Adrenal gland (tissue), 12 donors: ENCODE data around the gene RPL41. TPM values are rescaled to one million over a fixed set of nuclear protein-coding genes. Genes with fewer than 3 reads are reported as not detected.
A peak's percentile ranks its signal among the peaks of the same experiment; 100 is the strongest.

Experiments
- DNase-seq, 7 donors: peaks; one replicate each; pipeline ENCODE4 v3.0.0-alpha.2; 2019 to 2020
- H3K27ac ChIP-seq, 5 donors: fragments of 200-600 bp; sonication (generic) in 4 of 5; 1 replicate in 3 of 5; 2 replicates in 2 of 5; pipeline versions ENCODE4 v1.5.1 to v1.8.0; 2016 to 2020; ENCODE audit warnings: mild to moderate bottlenecking in 1 of 5
- H3K27me3 ChIP-seq: fragments of 200-600 bp; 2 replicates; pipeline ENCODE4 v1.8.0; 2021
- H3K36me3 ChIP-seq, 2 donors: fragments of 200-600 bp; replicated peaks in 1 of 2; 1 replicate in 1 of 2; 2 replicates in 1 of 2; pipeline versions ENCODE4 v1.5.1 to v1.8.0; 2018 to 2022
- H3K4me1 ChIP-seq, 2 donors: fragments of 200-600 bp; replicated peaks in 1 of 2; 1 replicate in 1 of 2; 2 replicates in 1 of 2; pipeline versions ENCODE4 v1.5.1 to v1.8.0; 2018 to 2021
- H3K4me3 ChIP-seq, 4 donors: fragments of 200-600 bp; sonication (generic) in 3 of 4; one replicate each; pipeline ENCODE4 v1.5.1; 2016 to 2018
- H3K9me3 ChIP-seq, 3 donors: fragments of 200-600 bp; sonication (generic) in 1 of 3; replicated peaks in 1 of 3; 1 replicate in 2 of 3; 2 replicates in 1 of 3; pipeline versions ENCODE4 v1.5.1 to v1.8.0; 2016 to 2021
- POLR2A ChIP-seq, 2 donors: fragments of 450-650 bp; IDR thresholded peaks; one replicate each; pipeline ENCODE4 v1.6.1; 2017; ENCODE audit warnings: antibody characterized with exemption in 2 of 2, mild to moderate bottlenecking in 2 of 2, moderate library complexity in 1 of 2
- WGBS, 4 donors: extraction: QIAGEN DNeasy Blood & Tissue Kit in 2 of 4; methylation state at CpG; one replicate each; pipeline versions ENCODE4 v1.1.5 to v1.1.7; 2013 to 2017; 5-methylcytosine and 5-hydroxymethylcytosine counted together
- intact Hi-C, 2 donors: fragments of 100-400 bp; cut with DNase I; formaldehyde crosslinking; loops; one replicate each; pipeline versions ENCODE4 v1.14.1 to v1.15.0; 2022 to 2023
- polyA plus RNA-seq, 3 donors: library from polyadenylated mRNA; stranded (reverse); fragments of 200-250 nt in 2 of 3; fragments of 350-450 nt in 1 of 3; fragmentation: Illumina TruSeq in 1 of 3; extraction: RNeasy Lipid Tissue Mini Kit (QIAGEN cat#74804) in 1 of 3; gene quantifications; one replicate each; pipeline ENCODE4 v1.2.3, GENCODE V29; 2013 to 2014
- total RNA-seq, 9 donors: library from RNA; depleted of rRNA in 4 of 9; stranded (reverse); fragments of >200 nt in 4 of 9; fragments of 120-200 nt in 1 of 9; fragmentation: NEBNext Ultra II Directional in 1 of 9; extraction: Animal tissue kit (Norgen Biotek cat#: 25700) in 1 of 9; gene quantifications; one replicate each; pipeline versions ENCODE4 v1.1.0 to v1.2.4, GENCODE V29; 2013 to 2023
- TF ChIP-seq, protein P1 (sequence below), 6 experiments: fragments of 450-650 bp in 4 of 6; fragments of 200-600 bp in 2 of 6; sonication (generic) in 1 of 6; IDR thresholded peaks; 1 replicate in 5 of 6; 2 replicates in 1 of 6; pipeline versions ENCODE4 v1.5.1 to v1.8.0; 2016 to 2021; ENCODE audit warnings: antibody characterized with exemption in 6 of 6, mild to moderate bottlenecking in 2 of 6, moderate library complexity in 1 of 6
- donor health status: healthy with polysubstance abuse.
- donor health status: Bipolar disorder and iron deficiency.
- donor health status: DM: yes; HTN: yes; CAD: no.
- donor health status: DM: no; HTN: no; CAD: no.
- donor health status: DM: no; HTN: no; CAD: no.
- donor health status: DM: yes; HTN: yes; CAD: no.

Gene RPL41
- total and polyA plus RNA-seq, 12 donors = 1,635 to 6,204 (median 3,125) TPM

DNA sequence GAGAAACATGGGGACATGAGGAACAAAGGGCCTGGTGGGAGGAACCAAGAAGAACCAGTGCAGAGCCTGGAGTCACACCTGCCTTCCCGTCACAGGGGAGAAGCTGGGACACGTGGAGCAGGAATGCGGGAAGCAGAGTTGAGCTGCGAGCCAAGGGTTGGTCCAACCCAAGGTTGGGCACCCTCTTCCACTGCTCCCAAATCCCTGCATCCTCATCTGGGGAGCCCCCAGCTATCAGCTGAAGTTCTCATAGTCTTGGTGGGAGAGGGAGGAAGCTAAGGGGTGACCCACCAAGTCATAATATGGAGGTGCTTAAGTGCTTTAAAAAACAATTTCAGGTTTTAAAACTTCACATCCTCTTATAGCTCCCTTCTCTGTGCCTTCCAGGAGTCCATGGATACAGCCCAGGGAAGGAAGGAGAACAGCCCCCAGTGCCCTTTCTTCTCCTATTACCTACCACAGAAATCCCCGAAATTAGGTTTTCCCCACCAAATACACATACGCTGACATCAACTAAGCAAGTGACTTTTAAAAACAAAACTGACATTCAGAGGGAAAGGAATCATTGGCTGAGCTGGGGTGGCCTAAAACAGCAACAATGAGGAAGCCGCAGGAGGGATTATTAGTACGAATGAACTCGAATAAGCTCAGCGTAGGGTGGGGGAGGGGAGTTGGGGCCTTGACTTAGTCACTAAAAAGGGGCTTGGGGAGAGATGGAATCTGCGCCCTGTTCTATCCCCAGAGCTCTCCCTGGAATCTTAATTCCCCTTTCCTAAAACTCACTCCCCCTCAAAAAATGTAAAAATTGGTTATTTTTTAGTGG, 46.2 kb downstream of the RPL41 start:
- no peak for DNase-seq
- H3K4me1 ChIP-seq = peaks cover 22 to 25% of the 10 kb centered on the region in 2 donors
- H3K9me3 ChIP-seq = no peaks in the 10 kb centered on the region
- TF ChIP-seq, protein P1, sequence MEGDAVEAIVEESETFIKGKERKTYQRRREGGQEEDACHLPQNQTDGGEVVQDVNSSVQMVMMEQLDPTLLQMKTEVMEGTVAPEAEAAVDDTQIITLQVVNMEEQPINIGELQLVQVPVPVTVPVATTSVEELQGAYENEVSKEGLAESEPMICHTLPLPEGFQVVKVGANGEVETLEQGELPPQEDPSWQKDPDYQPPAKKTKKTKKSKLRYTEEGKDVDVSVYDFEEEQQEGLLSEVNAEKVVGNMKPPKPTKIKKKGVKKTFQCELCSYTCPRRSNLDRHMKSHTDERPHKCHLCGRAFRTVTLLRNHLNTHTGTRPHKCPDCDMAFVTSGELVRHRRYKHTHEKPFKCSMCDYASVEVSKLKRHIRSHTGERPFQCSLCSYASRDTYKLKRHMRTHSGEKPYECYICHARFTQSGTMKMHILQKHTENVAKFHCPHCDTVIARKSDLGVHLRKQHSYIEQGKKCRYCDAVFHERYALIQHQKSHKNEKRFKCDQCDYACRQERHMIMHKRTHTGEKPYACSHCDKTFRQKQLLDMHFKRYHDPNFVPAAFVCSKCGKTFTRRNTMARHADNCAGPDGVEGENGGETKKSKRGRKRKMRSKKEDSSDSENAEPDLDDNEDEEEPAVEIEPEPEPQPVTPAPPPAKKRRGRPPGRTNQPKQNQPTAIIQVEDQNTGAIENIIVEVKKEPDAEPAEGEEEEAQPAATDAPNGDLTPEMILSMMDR (IDR thresholded peaks at IDR 0.05) = no peak
- no peak for TF ChIP-seq POLR2A (IDR thresholded peaks at IDR 0.05)
- intact Hi-C loops = loop anchor here in 1 of 2 donors (5.0 kb wide), 1 partner anchor 35 kb away; the partner anchor contains the start of gene ESYT1
- H3K4me3 ChIP-seq = no peak overlapping the region
- peaks cover 0 to 83% of the 10 kb centered on the region in 2 donors for H3K36me3 ChIP-seq
- H3K27ac ChIP-seq = peak overlapping the region in 1 of 5 donors; percentile 14
- no peaks in the 10 kb centered on the region for H3K27me3 ChIP-seq
- WGBS, 4 donors = 66 to 73% (median 70%) methylated on average over 11 of the region's 11 CpGs

DNA sequence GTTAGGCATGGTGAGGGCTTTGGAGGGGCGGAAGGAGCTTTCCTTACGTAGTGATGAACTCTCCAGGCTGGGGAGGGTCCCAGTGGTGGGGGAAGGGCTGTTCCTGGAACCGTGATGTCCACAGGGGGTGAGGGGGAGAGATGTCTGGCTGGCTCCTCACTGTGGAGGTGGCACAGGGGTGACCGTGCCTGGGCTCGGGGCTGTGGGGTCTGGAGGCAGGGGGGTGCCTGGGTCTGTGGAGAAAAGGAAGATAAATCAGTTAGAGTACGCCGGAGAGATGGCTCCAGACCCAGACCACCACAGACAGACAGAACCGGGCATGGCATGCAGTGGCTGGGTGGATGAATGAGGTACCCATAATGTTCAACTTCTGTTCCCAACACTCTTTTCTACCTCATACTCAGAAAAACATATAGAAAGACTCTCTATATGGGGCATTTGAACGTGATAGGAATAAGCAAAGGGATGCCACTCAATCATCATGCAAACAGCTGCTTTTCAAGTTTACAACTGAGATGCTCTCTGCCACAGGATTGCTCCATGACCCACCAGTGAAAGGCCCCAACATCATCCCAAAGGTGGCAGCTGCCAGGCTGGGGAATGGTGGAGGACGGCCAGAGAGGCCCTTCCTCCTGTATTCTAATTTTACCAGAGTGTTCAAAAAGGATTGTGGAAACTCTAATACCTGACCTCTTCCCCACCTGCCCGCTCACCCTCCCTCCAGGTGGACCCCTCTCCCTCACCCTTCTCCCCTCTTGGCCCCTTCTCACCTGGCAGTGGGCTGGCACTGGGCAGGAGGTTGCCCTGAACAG, 47.3 kb downstream of the RPL41 start:
- Histone ChIP-seq H3K36me3 (peaks cover 0 to 91% of the 10 kb centered on the region in 2 donors), H3K27me3 (no peaks in the 10 kb centered on the region), H3K9me3 (no peaks in the 10 kb centered on the region), H3K27ac (no peak overlapping the region), H3K4me3 (no peak overlapping the region), H3K4me1 (peaks cover 22 to 25% of the 10 kb centered on the region in 2 donors)
- no peak for TF ChIP-seq POLR2A (IDR thresholded peaks at IDR 0.05)
- TF ChIP-seq, protein P1 (IDR thresholded peaks at IDR 0.05) = no peak
- intact Hi-C loops = loop anchor here in 1 of 2 donors (5.0 kb wide), 1 partner anchor 36 kb away; the partner anchor contains the start of gene ESYT1
- no peak for DNase-seq
- WGBS, 4 donors = 67 to 88% (median 73%) methylated on average over 6 to 11 of the region's 11 CpGs

DNA sequence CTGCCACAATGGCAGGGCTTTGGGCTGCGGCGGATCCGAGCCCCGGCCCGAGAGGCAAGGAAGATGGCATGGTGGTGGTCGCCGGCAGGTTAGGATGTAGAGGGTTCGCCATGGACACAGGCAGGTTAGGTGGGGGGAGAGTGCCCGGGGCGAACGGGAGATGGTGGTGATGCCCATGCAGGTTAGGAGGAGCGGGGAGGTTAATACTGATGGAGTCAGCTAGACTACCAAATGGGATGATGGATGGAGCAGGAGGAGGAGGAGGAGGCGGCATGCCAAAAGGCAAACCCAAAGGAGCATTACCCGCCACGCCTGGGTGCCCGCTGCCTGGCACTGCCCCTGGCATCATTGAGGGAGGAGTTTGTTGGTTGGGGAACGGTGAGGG, 47.9 kb downstream of the RPL41 start:
- H3K36me3 ChIP-seq = peaks cover 0 to 97% of the 10 kb centered on the region in 2 donors
- H3K9me3 ChIP-seq = no peaks in the 10 kb centered on the region
- intact Hi-C loops = loop anchor here in 1 of 2 donors (5.0 kb wide), 1 partner anchor 37 kb away; the partner anchor contains the start of gene ESYT1
- peaks cover 21 to 23% of the 10 kb centered on the region in 2 donors for H3K4me1 ChIP-seq
- H3K27ac ChIP-seq = no peak overlapping the region
- H3K27me3 ChIP-seq = no peaks in the 10 kb centered on the region
- WGBS, 4 donors = 92 to 93% (median 93%) methylated on average over 17 of the region's 17 CpGs
- TF ChIP-seq, protein P1 (IDR thresholded peaks at IDR 0.05) = no peak
- no peak for TF ChIP-seq POLR2A (IDR thresholded peaks at IDR 0.05)
- no peak for DNase-seq
- H3K4me3 ChIP-seq = no peak overlapping the region

DNA sequence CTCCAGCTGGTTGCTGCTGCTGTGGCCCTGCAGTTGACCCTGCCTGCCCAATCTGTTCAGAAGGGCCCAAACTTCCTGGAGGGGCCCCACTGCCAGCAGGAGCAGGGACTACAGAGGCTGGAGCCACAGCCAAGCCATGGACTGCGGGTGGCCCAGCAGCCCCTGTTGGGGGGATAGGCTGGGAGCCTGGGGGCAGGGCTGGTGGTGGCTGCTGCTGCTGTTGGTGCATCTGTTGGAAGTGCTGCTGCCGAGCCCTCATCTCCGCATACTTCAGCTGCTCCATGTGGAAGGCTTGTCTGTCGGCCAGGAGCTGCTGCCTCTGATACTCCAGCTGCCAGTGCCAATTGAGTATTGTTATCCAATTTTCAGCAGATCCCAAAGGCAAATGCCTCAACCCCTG, 48.9 kb downstream of the RPL41 start:
- Histone ChIP-seq H3K27me3 (no peaks in the 10 kb centered on the region), H3K4me3 (no peak overlapping the region), H3K36me3 (peaks cover 0 to 97% of the 10 kb centered on the region in 2 donors), H3K27ac (no peak overlapping the region), H3K4me1 (peaks cover 11 to 13% of the 10 kb centered on the region in 2 donors), H3K9me3 (no peaks in the 10 kb centered on the region)
- no peak for DNase-seq
- TF ChIP-seq POLR2A (IDR thresholded peaks at IDR 0.05) = no peak
- TF ChIP-seq, protein P1 (IDR thresholded peaks at IDR 0.05) = no peak
- intact Hi-C loops = loop anchor here in 1 of 2 donors (5.0 kb wide), 1 partner anchor 143 kb away; the partner anchor contains the start of gene IKZF4
- 71 to 93% (median 72%) methylated on average over 2 to 4 of the region's 4 CpGs; no CpG with 5 or more reads in 1 of the 4 donors for WGBS, 4 donors
